Activated CD8-positive, alpha-beta memory T cell treated with anti-CD3 and anti-CD28 coated beads, Interleukin-2, amount 10 ng/mL, durations not matched to agents 7 days and 5 days (primary cell): ENCODE data around the gene VPREB1. TPM values are rescaled to one million over a fixed set of nuclear protein-coding genes. Genes with fewer than 3 reads are reported as not detected.
"Not testable (repeated sequence)": the region's sequence is repeated elsewhere in the genome, so short reads cannot be mapped to it uniquely, and the experiment has no call there.

Source experiments
- ATAC-seq: fragments of 150-1000 bp; cut with Tn5 transposase; one replicate; pipeline ENCODE4 v1.10.0; 2021; ENCODE audit warnings: moderate library complexity
- CTCF ChIA-PET: fragments of 350-600 bp; sonication (Branson Sonifier 250); formaldehyde crosslinking; loops from one replicate; lab custom pipeline; 2021; ENCODE audit warnings: antibody characterized with exemption; lab: Charles Lee
- DNase-seq: peaks from one replicate; pipeline ENCODE4 v3.0.0-alpha.2; 2020
- H3K27ac Mint-ChIP-seq: one replicate; pipeline ENCODE4 v1.8.0; 2021; ENCODE audit warnings: mild to moderate bottlenecking, mixed read lengths
- H3K27me3 Mint-ChIP-seq: one replicate; pipeline ENCODE4 v1.8.0; 2021; ENCODE audit warnings: mixed read lengths
- H3K36me3 Mint-ChIP-seq: one replicate; pipeline ENCODE4 v1.8.0; 2021; ENCODE audit warnings: mild to moderate bottlenecking, mixed read lengths
- H3K4me1 Mint-ChIP-seq: one replicate; pipeline ENCODE4 v1.8.0; 2021; ENCODE audit warnings: mixed read lengths
- H3K4me3 Mint-ChIP-seq: one replicate; pipeline ENCODE4 v1.8.0; 2021; ENCODE audit warnings: mild to moderate bottlenecking, moderate library complexity, mixed read lengths
- H3K9me3 Mint-ChIP-seq: one replicate; pipeline ENCODE4 v1.8.0; 2022; ENCODE audit warnings: low read depth, mixed read lengths
- total RNA-seq, 2 experiments: library from RNA; stranded (reverse); gene quantifications; one replicate each; pipeline ENCODE4 v1.2.3, GENCODE V29; 2021

The VPREB1 gene
- total RNA-seq, 2 experiments from 2014 or later, result not detected

GRCh38 chr22:22263823-22264222 is 19.2 kb downstream of the VPREB1 start:
- H3K27ac Mint-ChIP-seq, ATAC-seq, CTCF ChIA-PET, H3K36me3 Mint-ChIP-seq, H3K27me3 Mint-ChIP-seq, DNase-seq, H3K9me3 Mint-ChIP-seq, H3K4me1 Mint-ChIP-seq, H3K4me3 Mint-ChIP-seq: not testable (repeated sequence)

DNA sequence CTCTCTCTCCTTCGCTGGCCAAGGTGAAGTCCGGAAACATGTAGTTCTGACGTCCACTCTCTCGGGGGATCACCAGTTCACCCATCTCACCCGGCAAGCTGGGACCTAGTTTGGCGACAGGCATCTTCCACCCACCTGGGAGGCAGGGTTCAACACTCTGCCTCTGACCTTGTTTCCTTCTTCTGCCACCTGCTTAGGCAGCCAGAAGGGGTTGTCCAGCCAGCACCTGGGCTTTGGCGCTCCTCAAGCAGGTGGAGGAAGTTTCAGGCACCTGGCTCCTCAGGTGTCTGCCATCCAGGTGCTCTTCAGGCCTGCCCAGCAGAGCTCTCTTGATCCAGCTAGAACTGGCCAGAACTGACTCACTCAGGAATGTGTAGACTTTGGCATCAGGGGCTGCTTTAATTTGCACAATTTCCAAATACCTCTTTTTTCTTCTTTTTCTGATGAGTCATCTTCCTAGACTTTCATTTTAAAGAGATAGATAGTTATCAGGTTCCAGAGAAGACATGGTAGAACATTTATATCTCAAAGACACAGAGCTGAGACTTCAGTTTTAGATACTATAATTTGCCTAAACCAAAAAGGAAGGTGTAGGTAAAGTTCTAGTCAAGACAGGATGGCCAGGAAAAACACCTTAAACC is 25.6 kb downstream of the VPREB1 start:
- H3K4me3 Mint-ChIP-seq, ATAC-seq, H3K27ac Mint-ChIP-seq, H3K36me3 Mint-ChIP-seq, CTCF ChIA-PET, H3K27me3 Mint-ChIP-seq, H3K4me1 Mint-ChIP-seq, DNase-seq, H3K9me3 Mint-ChIP-seq: not testable (repeated sequence)

GRCh38 chr22:22277423-22277822 is 32.8 kb downstream of the VPREB1 start:
- H3K27ac Mint-ChIP-seq, H3K36me3 Mint-ChIP-seq, H3K9me3 Mint-ChIP-seq, H3K4me3 Mint-ChIP-seq, H3K4me1 Mint-ChIP-seq, CTCF ChIA-PET, H3K27me3 Mint-ChIP-seq, ATAC-seq, DNase-seq: not testable (repeated sequence)

GRCh38 chr22:22284962-22285756 is 40.6 kb downstream of the VPREB1 start:
- H3K4me1 Mint-ChIP-seq, H3K27me3 Mint-ChIP-seq, CTCF ChIA-PET, DNase-seq, H3K9me3 Mint-ChIP-seq, H3K36me3 Mint-ChIP-seq, H3K27ac Mint-ChIP-seq, H3K4me3 Mint-ChIP-seq, ATAC-seq: not testable (repeated sequence)

DNA sequence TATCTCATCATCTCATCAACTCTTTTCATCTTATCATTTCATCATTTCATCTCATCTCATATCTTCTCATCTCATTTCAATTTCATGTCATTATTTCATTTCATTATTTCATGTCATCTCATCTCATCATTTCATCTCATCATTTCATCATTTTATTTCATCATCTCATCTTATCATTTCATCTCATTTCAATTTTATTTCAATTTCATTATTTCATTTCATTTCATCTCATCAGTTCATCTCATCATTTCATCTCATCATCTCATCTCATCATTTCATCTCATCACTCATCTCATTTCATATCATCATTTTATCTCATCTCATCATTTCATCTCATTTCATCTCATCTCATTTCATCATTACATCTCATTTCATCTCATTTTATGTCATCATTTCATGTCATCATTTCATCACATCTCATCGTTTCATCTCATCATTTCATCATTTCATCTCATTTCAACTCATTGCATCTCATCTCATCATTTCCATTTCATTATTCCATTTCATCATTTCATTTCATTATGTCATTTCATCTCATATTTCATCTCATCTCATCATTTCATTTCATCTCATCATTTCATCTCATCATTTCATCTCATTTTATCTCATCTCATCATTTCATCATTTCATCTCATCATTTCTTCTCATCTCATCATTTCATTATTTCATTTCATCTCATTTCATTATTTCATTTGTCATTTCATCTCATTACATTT is 42.0 kb downstream of the VPREB1 start:
- H3K27me3 Mint-ChIP-seq, H3K4me1 Mint-ChIP-seq, H3K4me3 Mint-ChIP-seq, ATAC-seq, CTCF ChIA-PET, H3K9me3 Mint-ChIP-seq, DNase-seq, H3K27ac Mint-ChIP-seq, H3K36me3 Mint-ChIP-seq: not testable (repeated sequence)

DNA sequence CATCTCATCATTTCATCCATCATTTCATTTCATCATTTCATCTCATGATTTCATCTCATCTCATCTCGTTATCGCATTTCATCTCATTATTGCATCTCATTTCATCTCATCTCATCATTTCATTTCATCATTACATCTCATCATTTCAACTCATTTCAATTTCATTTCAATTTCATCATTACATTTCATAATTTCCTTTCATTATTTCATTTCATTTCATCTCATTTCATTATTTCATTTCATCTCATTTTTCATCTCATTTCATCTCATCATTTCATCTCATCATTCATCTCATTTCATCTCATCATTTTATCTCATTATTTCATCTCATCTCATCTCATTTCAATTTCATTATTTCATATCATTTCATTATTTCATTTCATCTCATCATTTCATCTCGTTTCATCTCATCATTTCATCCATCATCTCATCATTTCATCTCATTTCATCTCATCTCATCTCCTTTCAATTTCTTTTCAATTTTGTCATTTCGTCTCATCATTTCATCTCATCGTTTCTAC is 42.6 kb downstream of the VPREB1 start:
- DNase-seq, CTCF ChIA-PET, H3K27me3 Mint-ChIP-seq, ATAC-seq, H3K9me3 Mint-ChIP-seq, H3K36me3 Mint-ChIP-seq, H3K4me1 Mint-ChIP-seq, H3K27ac Mint-ChIP-seq, H3K4me3 Mint-ChIP-seq: not testable (repeated sequence)

- H3K36me3 Mint-ChIP-seq, H3K4me3 Mint-ChIP-seq, DNase-seq, CTCF ChIA-PET, H3K9me3 Mint-ChIP-seq, H3K4me1 Mint-ChIP-seq, ATAC-seq, H3K27me3 Mint-ChIP-seq, H3K27ac Mint-ChIP-seq: not testable (repeated sequence)
Observed at GRCh38 chr22:22289666-22290065, 45.1 kb downstream of the VPREB1 start.

GRCh38 chr22:22291129-22291806 is 46.7 kb downstream of the VPREB1 start:
- ATAC-seq, H3K4me1 Mint-ChIP-seq, CTCF ChIA-PET: not testable (repeated sequence)

GRCh38 chr22:22292656-22293055 is 48.1 kb downstream of the VPREB1 start:
- H3K9me3 Mint-ChIP-seq, H3K27ac Mint-ChIP-seq, DNase-seq, H3K27me3 Mint-ChIP-seq, CTCF ChIA-PET, H3K4me3 Mint-ChIP-seq, ATAC-seq, H3K36me3 Mint-ChIP-seq, H3K4me1 Mint-ChIP-seq: not testable (repeated sequence)

More at GRCh38 chr22:22291129-22291806, 46.7 kb downstream of the VPREB1 start:
- not testable (repeated sequence) for DNase-seq, H3K9me3 Mint-ChIP-seq, H3K36me3 Mint-ChIP-seq, H3K27me3 Mint-ChIP-seq, H3K27ac Mint-ChIP-seq, H3K4me3 Mint-ChIP-seq

DNA sequence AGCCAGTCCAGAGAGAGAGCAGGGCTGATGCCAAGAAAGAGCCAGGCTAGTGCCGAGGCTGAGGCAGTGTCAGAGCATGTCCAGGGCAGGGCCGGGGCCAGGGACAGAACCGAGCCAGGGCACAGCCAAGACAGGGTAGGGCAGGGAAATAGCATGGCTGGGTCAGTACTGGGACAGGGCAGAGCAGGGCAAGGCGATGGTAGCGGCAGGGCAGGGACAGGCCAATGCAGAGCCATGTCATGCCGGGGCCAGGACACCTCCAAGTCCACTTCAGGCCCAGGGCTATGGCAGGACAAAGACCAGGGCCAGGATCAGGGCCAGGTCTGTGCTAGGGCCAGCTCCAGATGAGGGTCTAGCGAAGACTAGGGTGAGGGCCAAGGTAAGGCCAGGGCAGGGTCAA is 48.9 kb downstream of the VPREB1 start:
- CTCF ChIA-PET, H3K27me3 Mint-ChIP-seq, H3K9me3 Mint-ChIP-seq, H3K27ac Mint-ChIP-seq, DNase-seq, ATAC-seq, H3K4me1 Mint-ChIP-seq, H3K36me3 Mint-ChIP-seq, H3K4me3 Mint-ChIP-seq: not testable (repeated sequence)

GRCh38 chr22:22294641-22295040 is 50.1 kb downstream of the VPREB1 start:
- CTCF ChIA-PET, H3K9me3 Mint-ChIP-seq: not testable (repeated sequence)

More at GRCh38 chr22:22294641-22295040, 50.1 kb downstream of the VPREB1 start:
- H3K27ac Mint-ChIP-seq, ATAC-seq, H3K27me3 Mint-ChIP-seq, H3K4me3 Mint-ChIP-seq, H3K36me3 Mint-ChIP-seq, H3K4me1 Mint-ChIP-seq, DNase-seq: not testable (repeated sequence)
